ENCODE data around the gene PAXX. TPM values are rescaled to one million over a fixed set of nuclear protein-coding genes. Genes with fewer than 3 reads are reported as not detected.

Gene PAXX
- total and polyA plus RNA-seq, 9 of the 15 experiments (the other 6 are each of a cell fraction or from before 2014, with no cell fraction given), result 1.2 to 175 (median 38.5) TPM

DNA sequence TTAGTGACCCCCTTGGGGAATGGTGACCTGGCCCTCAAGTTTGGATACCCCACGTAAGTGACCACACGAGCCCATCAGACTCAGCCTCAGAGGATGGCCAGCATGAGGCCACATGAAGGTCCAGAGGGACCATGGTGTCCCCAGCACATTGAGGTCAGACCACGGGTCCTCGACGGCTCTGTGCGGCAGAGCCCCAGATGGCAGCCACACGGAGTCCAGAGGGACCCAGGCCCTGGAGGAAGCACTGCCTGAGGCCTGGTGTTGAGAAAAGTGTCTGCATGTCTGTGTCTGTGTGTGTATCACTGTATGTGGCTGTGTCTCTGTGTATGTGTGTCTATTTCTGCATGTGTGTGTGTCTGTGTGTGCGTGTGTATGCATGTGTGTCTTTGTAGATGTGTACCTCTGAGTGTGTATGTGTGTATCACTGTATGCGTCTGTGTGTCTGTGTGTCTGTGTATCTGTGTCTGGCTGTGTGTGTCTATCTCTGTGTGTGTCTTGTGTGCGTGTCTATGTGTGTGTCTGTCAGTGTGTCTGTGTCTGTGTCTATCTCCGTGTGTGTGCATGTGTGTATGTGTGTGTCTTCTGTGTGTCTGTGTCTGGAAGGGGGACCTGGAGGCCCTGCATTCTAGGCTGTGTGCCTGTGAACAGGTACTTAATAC lies 8.4 kb upstream of the PAXX start:
- WGBS (ENCODE audit: insufficient coverage, low coverage, missing lambda C conversion rate), result 54% methylated on average over 11 of the region's 11 CpGs
- in situ Hi-C loops (cut with MboI) (no loop called here), intact Hi-C loops (cut with micrococcal nuclease) (no loop called here)
- no peaks in the 10 kb centered on the region for H3K27me3 ChIP-seq (ENCODE audit: control insufficient read depth in 2 of 2, insufficient read depth in 2 of 2, low read length in 2 of 2)
- no peaks in the 10 kb centered on the region for H4K20me1 ChIP-seq (replicated peaks; ENCODE audit: control insufficient read depth, insufficient read depth, low read length)
- H3K4me3 ChIP-seq, result no peak overlapping the region
- H3K36me3 ChIP-seq (ENCODE audit: control insufficient read depth, insufficient read depth, low read length), result no peaks in the 10 kb centered on the region
- H3K4me1 ChIP-seq (replicated peaks in 1 of 2; ENCODE audit: control insufficient read depth in 2 of 2, insufficient read depth in 2 of 2, low read length in 2 of 2), result peaks cover 9 to 69% of the 10 kb centered on the region in 2 experiments; a peak in 4 of 5 replicates
- no peaks in the 10 kb centered on the region for H3K9me1 ChIP-seq (ENCODE audit: control insufficient read depth, insufficient read depth, low read length)
- ChIA-PET POLR2A (no interaction called here), CTCF (ENCODE audit: low intra/inter-chr PET ratio) (no interaction called here)
- FAIRE-seq (peak; percentile 65), DNase-seq (ENCODE audit: extremely low read depth in 1 of 4, low spot score in 3 of 4) (no peak), ATAC-seq (no peak)
- no peaks in the 10 kb centered on the region for H3K79me2 ChIP-seq (ENCODE audit: control insufficient read depth, insufficient read depth, low read length)
- H3K9ac ChIP-seq (ENCODE audit: insufficient read depth in 1 of 2, low read depth in 2 of 2, low read length in 2 of 2), result peak overlapping the region in 1 of 2 experiments; percentile 64; a peak in 2 of 4 replicates
- H2AFZ ChIP-seq (ENCODE audit: low read depth, low read length), result no peak overlapping the region
- no peak overlapping the region for H3K4me2 ChIP-seq (ENCODE audit: insufficient read depth, low read length)
- BruUV-seq (replicated peaks), result no TSS peak
- H3K27ac ChIP-seq (ENCODE audit: extremely low read depth, low read depth, low read length), result no peak overlapping the region
- H3K9me3 ChIP-seq (replicated peaks; ENCODE audit: control insufficient read depth, insufficient read depth, low read depth, low read length), result no peaks in the 10 kb centered on the region
- TF ChIP-seq ZNF239 (CRISPR knock-in tag; IDR thresholded peaks at IDR 0.05) (no peak), POLR2B (IDR thresholded peaks at IDR 0.05; ENCODE audit: low read depth, partially characterized antibody) (peak; percentile 36), TSC22D4 (tag; IDR thresholded peaks at IDR 0.05) (0 out of 2 replicates have a peak, but pooled peaks have one; percentile 81), HLTF (IDR thresholded peaks at IDR 0.05) (0 out of 2 replicates have a peak, but pooled peaks have one; percentile 35), COPS2 (conservative IDR thresholded peaks at IDR 0.05) (no peak), MCM3 (IDR thresholded peaks at IDR 0.05) (peak; percentile 74; the same call in 1 of the 2 replicates), ELF4 (CRISPR knock-in tag; IDR thresholded peaks at IDR 0.05) (peak; percentile 76), MCM7 (IDR thresholded peaks at IDR 0.05) (peak in 1 of 2 experiments; percentile 89; a peak in 1 of 4 replicates), OTX1 (CRISPR knock-in tag; IDR thresholded peaks at IDR 0.05) (peak; percentile 54; the same call in 1 of the 2 replicates)
- TF ChIP-seq, protein P1, sequence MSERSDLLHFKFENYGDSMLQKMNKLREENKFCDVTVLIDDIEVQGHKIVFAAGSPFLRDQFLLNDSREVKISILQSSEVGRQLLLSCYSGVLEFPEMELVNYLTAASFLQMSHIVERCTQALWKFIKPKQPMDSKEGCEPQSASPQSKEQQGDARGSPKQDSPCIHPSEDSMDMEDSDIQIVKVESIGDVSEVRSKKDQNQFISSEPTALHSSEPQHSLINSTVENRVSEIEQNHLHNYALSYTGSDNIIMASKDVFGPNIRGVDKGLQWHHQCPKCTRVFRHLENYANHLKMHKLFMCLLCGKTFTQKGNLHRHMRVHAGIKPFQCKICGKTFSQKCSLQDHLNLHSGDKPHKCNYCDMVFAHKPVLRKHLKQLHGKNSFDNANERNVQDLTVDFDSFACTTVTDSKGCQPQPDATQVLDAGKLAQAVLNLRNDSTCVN (CRISPR knock-in tag; IDR thresholded peaks at IDR 0.05), result peak; percentile 85; the same call in 1 of the 2 replicates
- TF ChIP-seq, protein P2, sequence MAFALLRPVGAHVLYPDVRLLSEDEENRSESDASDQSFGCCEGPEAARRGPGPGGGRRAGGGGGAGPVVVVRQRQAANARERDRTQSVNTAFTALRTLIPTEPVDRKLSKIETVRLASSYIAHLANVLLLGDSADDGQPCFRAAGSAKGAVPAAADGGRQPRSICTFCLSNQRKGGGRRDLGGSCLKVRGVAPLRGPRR (CRISPR knock-in tag; IDR thresholded peaks at IDR 0.05), result no peak

Measured in K562 (cell line).